Epithelial cell of esophagus (primary cell): ENCODE data around the gene KCNA3.
A peak's percentile ranks its signal among the peaks of the same experiment; 100 is the strongest.

Source experiments
- DNase-seq: peaks from one replicate; pipeline ENCODE4 v3.0.0; 2010; ENCODE audit warnings: low read depth
- H3K4me3 ChIP-seq: 2 replicates; pipeline ENCODE4 v1.5.1; 2011; ENCODE audit warnings: mild to moderate bottlenecking, low read length, control low read depth
- CTCF ChIP-seq: IDR thresholded peaks from 2 replicates; pipeline ENCODE4 v1.5.1; 2011; ENCODE audit warnings: low read depth, mild to moderate bottlenecking, low read length, control low read depth, inconsistent platforms; ENCODE audit not compliant: insufficient read depth; ENCODE audit errors: missing control alignments

KCNA3 gene

GRCh38 chr1:110684491-110684890 is 9.8 kb upstream of the KCNA3 start:
- DNase-seq = no peak

DNA sequence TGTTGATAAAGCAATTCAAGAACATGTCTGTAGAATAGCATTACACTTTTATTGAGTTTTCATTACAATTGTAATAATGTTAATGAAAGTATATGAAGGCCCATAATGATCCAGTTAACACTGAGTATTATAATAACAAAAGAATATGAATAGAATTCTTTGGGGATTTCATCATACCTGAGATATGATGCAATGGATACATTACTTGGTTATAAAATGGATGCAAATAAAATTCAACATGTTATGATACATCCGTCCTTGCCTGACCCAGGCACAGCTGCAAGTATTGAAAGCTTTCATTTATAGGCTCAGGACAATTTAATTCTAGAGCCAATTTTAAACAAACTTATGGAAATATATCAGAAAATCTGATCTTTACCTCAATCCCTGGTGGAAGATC is 8.2 kb upstream of the KCNA3 start:
- no peak for TF ChIP-seq CTCF
- no peak overlapping the region for H3K4me3 ChIP-seq
- DNase-seq = no peak

More at GRCh38 chr1:110684491-110684890, 9.8 kb upstream of the KCNA3 start:
- H3K4me3 ChIP-seq = no peak overlapping the region
- TF ChIP-seq CTCF = no peak

- H3K4me3 ChIP-seq = no peak overlapping the region
- no peak for DNase-seq
Measured at GRCh38 chr1:110680036-110680735, 5.4 kb upstream of the KCNA3 start.

DNA sequence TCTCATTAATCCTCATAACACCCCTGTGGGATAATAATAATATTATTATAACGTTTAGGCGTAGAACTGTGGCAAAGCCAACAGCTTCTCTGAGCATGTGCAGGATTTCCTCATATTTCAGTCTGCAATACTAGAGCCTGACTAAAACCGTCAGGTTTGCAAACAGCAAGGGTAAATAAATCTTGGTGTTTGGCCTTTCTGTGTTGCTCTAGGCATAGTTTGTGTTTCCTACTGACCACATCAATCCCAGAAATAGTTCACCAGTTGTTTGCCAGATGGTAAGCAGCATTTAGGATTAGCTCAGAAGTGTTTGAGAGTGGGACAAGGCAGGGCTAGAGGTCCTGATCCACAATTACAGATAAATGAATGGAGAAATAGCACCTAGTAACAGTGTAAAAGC is 2.8 kb upstream of the KCNA3 start:
- TF ChIP-seq CTCF = no peak
- H3K4me3 ChIP-seq = no peak overlapping the region
- DNase-seq = no peak

More at GRCh38 chr1:110680036-110680735, 5.4 kb upstream of the KCNA3 start:
- TF ChIP-seq CTCF = no peak

DNA sequence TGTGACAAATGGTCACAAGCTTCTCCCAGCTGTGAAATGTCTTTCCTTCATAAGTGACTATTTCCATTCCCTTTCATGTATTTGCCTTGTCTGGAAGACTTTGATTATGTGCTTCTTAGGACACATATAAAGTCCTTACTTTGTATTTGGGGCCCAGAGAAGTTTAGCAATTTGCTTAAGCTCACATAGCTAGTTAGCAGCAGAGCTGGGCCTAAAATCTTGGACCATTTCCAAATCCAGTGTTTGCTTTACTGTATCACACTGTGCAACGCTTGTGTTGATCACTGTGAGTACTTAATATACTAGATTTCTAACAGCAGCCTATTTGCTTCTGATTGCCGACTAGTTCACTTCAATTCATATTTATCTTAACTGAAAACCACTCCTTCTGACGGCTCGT is 2.2 kb upstream of the KCNA3 start:
- no peak for TF ChIP-seq CTCF
- DNase-seq = peak; percentile 22
- no peak overlapping the region for H3K4me3 ChIP-seq

DNA sequence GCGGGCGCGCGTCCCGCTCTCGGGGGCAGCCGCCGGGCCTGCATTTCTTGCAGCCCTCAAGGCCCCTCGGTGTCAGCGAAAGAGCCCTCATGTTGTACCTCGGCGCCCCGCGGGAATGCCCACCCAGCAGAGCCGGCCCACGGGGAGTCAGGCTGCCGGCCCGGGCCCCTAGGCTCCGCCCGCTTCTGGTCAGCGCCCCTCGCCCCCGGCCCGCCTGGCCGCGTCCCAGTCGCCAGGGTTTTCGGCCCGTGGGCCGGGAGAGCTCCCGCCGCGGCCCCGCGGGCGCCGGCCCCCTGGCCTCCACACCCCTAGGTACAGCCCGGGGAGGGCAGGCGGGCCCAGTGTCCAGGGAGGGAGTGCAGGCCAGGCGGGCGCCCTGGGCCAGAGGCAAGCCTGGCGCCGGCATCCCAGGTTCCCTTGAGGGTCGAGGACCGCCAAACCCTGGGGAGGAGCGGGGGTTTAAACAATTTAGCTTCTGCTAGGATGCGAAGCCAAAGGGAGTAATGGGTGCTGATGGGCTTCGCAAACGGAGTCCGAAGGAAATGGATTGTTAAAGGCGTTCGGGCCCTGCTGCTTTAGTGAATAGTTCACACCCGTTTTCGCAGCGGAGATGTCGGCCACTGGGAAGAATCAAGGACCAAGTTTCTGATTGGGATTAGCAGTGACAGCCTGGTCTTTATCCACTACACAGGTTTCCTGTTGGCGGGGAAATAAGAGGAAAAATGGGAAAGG is 486 bp upstream of the KCNA3 start:
- no peak for TF ChIP-seq CTCF
- no peak overlapping the region for H3K4me3 ChIP-seq
- no peak for DNase-seq

DNA sequence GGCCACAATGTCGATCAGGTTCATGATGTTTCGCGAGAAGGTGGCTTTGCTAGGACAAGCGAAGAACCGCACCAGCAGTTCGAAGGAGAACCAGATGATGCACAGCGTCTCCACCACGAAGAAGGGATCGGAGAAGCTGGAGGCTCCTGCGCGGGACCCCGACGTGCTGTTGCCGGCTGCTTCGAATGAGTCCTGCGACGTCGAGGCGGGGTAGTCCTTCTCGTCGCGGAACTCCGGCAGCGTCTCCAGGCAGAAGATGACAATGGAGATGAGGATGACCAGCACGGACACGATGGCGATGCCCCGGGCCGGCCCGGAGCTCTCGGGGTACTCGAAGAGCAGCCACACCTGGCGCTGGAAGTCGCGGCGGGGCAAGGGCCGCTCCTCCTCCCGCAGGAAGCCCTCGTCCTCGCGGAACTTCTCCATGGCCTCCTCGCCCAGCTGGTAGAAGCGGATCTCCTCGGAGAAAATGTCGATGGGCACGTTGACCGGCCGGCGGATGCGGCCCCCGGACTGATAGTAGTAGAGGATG is 869 bp downstream of the KCNA3 start:
- TF ChIP-seq CTCF = no peak
- DNase-seq = no peak
- no peak overlapping the region for H3K4me3 ChIP-seq
